Mucosa of rectum (tissue), 2 donors: ENCODE measurements around the gene ELOB.

Source experiments
- H3K27ac ChIP-seq, 2 donors: one replicate each; pipeline ENCODE4 v1.7.0; 2013; ENCODE audit warnings: inconsistent platforms in 2 of 2, low read depth in 2 of 2, low read length in 2 of 2
- H3K27me3 ChIP-seq, 2 donors: one replicate each; pipeline ENCODE4 v1.7.0; 2013; ENCODE audit warnings: low read length in 2 of 2; ENCODE audit not compliant: control insufficient read depth in 2 of 2, insufficient read depth in 2 of 2
- H3K36me3 ChIP-seq, 2 donors: one replicate each; pipeline ENCODE4 v1.7.0; 2013; ENCODE audit warnings: low read length in 2 of 2; ENCODE audit not compliant: control insufficient read depth in 2 of 2, insufficient read depth in 2 of 2
- H3K4me1 ChIP-seq, 2 donors: one replicate each; pipeline ENCODE4 v1.7.0; 2013; ENCODE audit warnings: low read length in 2 of 2, mild to moderate bottlenecking in 1 of 2; ENCODE audit not compliant: control insufficient read depth in 2 of 2, insufficient read depth in 2 of 2
- H3K4me3 ChIP-seq, 2 donors: one replicate each; pipeline ENCODE4 v1.7.0; 2013; ENCODE audit warnings: low read length in 2 of 2
- H3K9ac ChIP-seq, 2 donors: one replicate each; pipeline ENCODE4 v1.7.0; 2013; ENCODE audit warnings: low read length in 2 of 2, low read depth in 1 of 2, mild to moderate bottlenecking in 1 of 2
- H3K9me3 ChIP-seq, 2 donors: one replicate each; pipeline ENCODE4 v1.7.0; 2013; ENCODE audit warnings: low read length in 2 of 2; ENCODE audit not compliant: control insufficient read depth in 2 of 2
- donor health status: healthy.
- donor health status: Normal muscosa, but diverticular disease.

The ELOB gene

DNA sequence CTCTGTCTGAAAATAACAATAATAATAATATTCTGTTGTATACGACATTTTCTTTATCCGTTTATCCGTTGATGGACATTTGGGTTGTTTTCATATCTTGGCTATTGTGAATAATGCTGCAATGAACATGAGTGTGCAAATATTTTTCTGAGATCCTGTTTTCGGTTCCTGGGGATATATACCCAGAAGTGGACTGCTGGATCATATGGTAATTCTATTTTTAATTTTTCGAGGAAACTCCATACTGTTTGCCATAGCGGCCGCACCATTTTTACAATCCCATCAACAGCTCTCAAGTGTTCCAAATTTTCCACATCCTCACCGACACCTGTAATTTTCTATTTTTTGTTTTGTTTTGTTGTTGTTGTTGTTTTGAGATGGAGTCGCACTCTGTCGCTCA lies 15.9 kb upstream of the ELOB start:
- Histone ChIP-seq H3K4me1 (peaks cover 12 to 19% of the 10 kb centered on the region in 2 donors), H3K36me3 (no peaks in the 10 kb centered on the region), H3K4me3 (no peak overlapping the region), H3K27me3 (peaks cover 0 to 3% of the 10 kb centered on the region in 2 donors), H3K9me3 (no peaks in the 10 kb centered on the region), H3K27ac (no peak overlapping the region), H3K9ac (no peak overlapping the region)

DNA sequence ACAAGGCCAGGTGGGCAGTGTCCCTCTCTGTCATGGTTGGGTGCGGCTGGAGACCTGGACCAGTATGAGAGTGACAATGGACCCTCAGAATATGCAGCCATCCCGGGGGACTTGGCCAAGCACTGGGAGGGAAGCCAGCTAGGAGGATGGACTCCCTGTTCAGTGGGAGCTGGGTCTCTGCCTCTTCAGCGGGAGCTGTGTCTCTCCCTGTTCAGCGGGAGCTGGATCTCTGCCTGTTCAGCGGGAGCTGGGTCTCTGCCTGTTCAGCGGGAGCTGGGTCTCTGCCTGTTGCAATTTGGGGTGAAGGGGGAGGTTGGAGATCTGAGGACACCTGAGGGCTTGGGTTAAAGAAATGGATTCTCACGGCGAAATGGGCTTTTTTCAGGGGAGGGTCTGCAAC lies 14.1 kb upstream of the ELOB start:
- Histone ChIP-seq H3K36me3 (no peaks in the 10 kb centered on the region), H3K27ac (no peak overlapping the region), H3K4me1 (peaks cover 8 to 19% of the 10 kb centered on the region in 2 donors), H3K9ac (no peak overlapping the region), H3K9me3 (no peaks in the 10 kb centered on the region), H3K27me3 (peaks cover 5 to 7% of the 10 kb centered on the region in 2 donors), H3K4me3 (no peak overlapping the region)

DNA sequence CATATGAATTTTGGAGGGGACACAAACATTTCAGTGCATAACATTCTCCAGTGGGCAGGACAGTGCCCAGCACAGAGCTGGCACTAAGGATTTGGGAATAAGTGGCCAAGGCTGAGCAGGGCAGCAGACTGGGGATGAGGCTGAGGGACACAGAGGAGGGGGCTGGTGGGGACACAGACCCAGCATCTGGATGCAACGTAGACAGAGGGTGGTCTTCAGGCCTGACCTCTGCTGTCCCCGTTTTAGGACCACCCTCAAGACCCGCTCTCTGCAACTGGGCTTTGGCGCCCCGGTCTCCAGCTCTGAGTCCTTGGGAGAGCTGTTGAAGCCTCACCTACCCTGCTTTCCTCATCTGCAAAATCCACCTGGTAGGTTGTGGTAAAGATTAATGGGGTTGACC lies 13.6 kb upstream of the ELOB start:
- Histone ChIP-seq H3K9ac (no peak overlapping the region), H3K27me3 (peaks cover 11 to 12% of the 10 kb centered on the region in 2 donors)

DNA sequence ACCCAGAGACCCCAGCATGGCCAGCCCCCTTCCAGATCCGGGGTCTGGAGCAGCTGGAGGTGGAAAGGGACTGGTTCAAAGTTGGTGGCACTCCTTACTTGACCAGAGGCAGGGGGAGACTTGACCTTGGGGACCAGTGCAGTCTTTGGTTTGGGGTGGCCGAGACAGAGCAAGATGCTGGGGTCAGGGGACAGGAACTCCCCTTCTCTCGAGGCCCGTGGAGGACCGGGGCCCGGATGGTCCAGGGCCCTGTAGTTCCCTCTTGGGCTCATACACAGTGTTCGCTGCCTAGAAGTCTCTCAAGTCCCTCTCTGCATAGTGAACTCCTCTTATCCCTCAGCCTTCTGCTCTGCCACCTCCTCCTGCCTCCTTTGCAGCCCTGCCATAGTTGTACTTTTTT lies 10.9 kb upstream of the ELOB start:
- Histone ChIP-seq H3K27me3 (peaks cover 17 to 20% of the 10 kb centered on the region in 2 donors), H3K4me1 (peaks cover 5 to 11% of the 10 kb centered on the region in 2 donors), H3K4me3 (no peak overlapping the region), H3K9me3 (no peaks in the 10 kb centered on the region), H3K27ac (no peak overlapping the region), H3K9ac (no peak overlapping the region), H3K36me3 (no peaks in the 10 kb centered on the region)

More for the DNA sequence above, 13.6 kb upstream of the ELOB start:
- H3K4me3 ChIP-seq: no peak overlapping the region
- H3K9me3 ChIP-seq: no peaks in the 10 kb centered on the region
- H3K4me1 ChIP-seq: peaks cover 6 to 18% of the 10 kb centered on the region in 2 donors
- H3K36me3 ChIP-seq: no peaks in the 10 kb centered on the region
- no peak overlapping the region for H3K27ac ChIP-seq

DNA sequence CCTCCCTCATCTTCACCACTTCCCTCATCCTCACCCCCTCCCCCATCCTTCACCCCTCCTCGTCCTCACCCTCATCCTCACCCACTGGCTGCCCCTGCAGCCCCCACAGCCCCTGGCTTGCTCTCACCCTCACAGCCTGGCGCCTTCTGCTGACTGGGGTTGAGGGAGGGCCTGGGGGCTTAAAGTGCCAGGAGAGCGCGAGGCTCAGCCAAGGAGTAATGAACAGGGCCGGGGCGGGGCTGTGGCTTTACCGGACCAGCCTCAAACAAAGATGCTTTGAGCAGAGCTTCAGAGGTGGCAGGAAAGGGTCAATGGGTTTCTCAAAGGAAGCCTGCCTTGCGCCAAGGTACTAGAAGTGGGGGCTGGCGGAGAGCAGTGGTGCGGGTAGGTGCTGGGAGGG lies 10.3 kb upstream of the ELOB start, which contains the start of gene PRSS33:
Gene PRSS33 (minus strand): TSS at position 155 of the 400 bp plus-strand sequence. CDS start 1,013 bp downstream, outside the sequence.
- Histone ChIP-seq H3K9me3 (no peaks in the 10 kb centered on the region), H3K27ac (no peak within 1 kb of the TSS), H3K9ac (no peak within 1 kb of the TSS), H3K4me3 (no peak within 1 kb of the TSS), H3K36me3 (no peaks in the 10 kb centered on the region), H3K4me1 (peaks cover 5 to 11% of the 10 kb centered on the region in 2 donors), H3K27me3 (peaks cover 17 to 20% of the 10 kb centered on the region in 2 donors)

DNA sequence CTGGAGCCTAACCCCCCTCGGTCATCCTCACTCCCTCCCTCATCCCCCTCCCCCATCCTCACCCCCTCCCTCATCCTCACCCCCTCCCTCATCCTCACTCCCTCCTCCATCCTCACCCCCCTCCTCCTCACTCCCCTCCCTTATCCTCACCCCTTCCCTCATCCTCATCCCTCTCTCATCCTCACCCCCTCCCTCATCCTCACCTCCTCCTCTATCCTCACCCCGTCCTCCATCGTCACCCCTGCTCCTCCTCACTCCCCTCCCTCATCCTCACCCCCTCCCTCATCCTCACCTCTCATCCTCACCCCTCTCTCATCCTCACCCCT lies 9.7 kb upstream of the ELOB start:
- H3K9me3 ChIP-seq: no peaks in the 10 kb centered on the region
- peaks cover 17 to 20% of the 10 kb centered on the region in 2 donors for H3K27me3 ChIP-seq
- H3K4me3 ChIP-seq: no peak overlapping the region
- H3K27ac ChIP-seq: no peak overlapping the region
- H3K4me1 ChIP-seq: peaks cover 5 to 11% of the 10 kb centered on the region in 2 donors
- no peaks in the 10 kb centered on the region for H3K36me3 ChIP-seq
- no peak overlapping the region for H3K9ac ChIP-seq

DNA sequence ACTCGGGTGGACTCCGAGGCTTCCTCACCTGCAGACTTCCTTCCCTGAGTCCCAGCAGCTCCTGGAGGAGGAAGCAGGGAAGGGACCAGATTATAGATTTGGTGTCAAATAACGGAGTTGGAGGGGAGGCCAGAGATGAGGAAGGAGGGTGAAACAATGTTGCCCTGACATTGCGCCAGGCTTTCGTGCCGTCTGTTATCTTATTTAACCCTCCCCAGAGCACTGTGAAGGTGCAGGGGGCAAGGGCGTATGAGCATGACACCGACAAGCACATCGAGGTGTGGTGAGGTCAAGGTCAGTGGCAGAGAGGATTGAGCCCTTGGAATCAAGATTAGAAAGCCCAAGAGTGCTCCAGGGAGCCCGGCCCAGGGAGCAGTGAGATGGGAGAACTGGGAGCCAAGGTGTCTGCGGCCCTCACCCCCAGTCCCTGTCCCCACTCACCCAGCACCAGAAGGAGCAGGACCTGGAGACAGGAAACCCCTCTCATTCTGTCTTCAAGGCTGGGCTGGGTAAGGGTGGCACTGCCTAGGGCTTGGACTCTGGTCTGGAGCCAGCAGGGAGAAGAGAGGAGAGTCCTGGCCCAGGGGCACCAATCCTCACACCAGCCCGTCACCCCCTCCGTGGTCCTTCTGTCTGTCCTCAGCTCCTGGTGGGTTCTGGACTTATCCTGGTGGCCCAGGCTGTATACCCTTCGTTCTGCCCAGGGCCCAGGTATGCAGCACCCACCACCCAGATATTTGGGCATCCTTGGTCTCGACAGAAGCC lies 9.2 kb upstream of the ELOB start:
- Histone ChIP-seq H3K4me1 (peaks cover 5 to 11% of the 10 kb centered on the region in 2 donors), H3K4me3 (no peak overlapping the region), H3K27ac (no peak overlapping the region), H3K9me3 (no peaks in the 10 kb centered on the region), H3K9ac (no peak overlapping the region), H3K36me3 (no peaks in the 10 kb centered on the region), H3K27me3 (peaks cover 17 to 20% of the 10 kb centered on the region in 2 donors)

DNA sequence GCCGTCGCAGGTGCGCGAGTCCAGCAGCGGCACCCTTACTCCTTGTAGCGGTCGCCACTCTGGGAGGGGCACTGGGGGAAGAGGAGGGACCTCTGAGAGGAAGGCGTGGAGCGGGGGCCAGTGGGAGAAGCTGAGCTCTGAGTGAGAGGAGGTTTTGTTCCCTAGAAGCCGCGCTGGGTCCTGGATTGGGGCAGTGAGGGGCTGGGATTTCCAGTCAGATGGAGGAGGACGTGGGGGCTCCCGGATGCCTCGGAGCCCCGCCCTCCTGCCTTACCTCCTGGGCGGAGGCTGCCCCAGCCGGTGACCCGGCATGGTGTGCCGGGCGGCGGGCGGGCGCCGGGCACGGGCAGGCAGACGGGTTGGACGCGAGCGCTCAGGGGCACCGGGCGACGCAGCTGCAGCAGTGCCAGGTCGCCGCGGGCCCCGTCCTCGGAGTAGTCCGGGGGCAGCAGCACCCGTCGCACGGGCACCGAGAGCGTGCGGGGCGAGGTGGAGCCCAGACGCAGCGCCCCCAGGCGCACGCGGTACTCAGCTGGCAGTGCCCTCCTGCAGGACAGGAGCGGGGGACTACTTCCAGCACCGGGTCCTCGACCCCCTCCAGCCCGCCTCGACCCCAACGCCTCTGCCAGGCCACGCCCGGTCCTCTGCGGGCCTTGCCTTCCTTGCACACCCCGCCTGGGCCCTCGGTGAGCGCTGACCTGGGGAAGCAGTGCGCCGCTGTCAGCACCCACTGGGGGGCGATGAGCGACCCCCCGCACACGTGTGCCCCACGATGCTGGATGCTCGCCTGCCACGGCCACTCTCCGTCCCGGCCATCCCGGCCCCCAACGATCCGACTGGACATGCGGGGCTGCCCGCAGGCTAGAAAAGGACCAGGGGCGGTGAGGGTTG lies 8.3 kb upstream of the ELOB start:
- Histone ChIP-seq H3K27me3 (peaks cover 17 to 20% of the 10 kb centered on the region in 2 donors), H3K36me3 (no peaks in the 10 kb centered on the region), H3K4me3 (peak overlapping the region; percentile 36 to 45), H3K4me1 (peaks cover 5 to 11% of the 10 kb centered on the region in 2 donors), H3K9ac (peak overlapping the region in 1 of 2 donors; percentile 59), H3K9me3 (no peaks in the 10 kb centered on the region), H3K27ac (no peak overlapping the region)

DNA sequence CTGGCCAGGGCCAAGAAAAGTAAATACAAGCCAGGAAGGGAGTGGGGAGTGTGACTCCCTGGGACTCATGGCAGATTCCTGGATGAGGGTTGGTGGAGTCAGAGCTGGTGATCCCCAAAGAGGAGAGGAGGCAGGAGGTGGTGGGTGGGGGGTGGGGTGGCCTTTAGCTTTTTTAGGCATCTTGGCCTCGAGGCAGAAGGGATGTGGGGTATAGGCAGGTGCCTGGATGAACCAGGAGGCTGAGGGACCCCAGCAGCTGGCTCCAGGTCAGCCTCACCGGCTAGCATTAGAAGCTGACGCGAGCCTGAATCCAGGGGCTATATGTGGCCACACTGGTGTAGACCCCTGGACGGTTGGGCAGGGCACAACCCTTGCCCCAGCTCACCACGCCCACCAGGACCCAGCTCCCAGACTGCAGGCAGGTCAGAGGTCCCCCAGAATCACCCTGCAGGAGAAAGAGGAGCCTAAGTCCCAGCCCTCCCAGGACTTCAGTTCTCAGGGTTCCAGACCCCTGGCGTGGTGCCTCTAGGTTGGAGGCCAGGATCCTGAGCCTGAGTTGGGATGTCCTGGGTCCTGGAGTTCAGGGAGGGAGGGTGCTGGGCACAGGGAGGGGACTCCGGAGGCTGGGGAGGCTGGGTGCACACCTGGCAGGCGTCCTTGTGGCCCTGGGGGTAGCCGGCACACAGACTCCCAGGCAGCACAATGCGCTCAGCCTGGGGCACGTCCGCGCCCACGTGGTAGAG lies 7.4 kb upstream of the ELOB start:
- H3K36me3 ChIP-seq: no peaks in the 10 kb centered on the region
- no peak overlapping the region for H3K9ac ChIP-seq
- H3K27me3 ChIP-seq: peaks cover 17% of the 10 kb centered on the region in 2 donors
- H3K4me1 ChIP-seq: peaks cover 5 to 11% of the 10 kb centered on the region in 2 donors
- H3K9me3 ChIP-seq: no peaks in the 10 kb centered on the region
- no peak overlapping the region for H3K27ac ChIP-seq
- peak overlapping the region; percentile 32 to 45 for H3K4me3 ChIP-seq
